H1 (cell line): ENCODE data around the gene ING4.

ENCODE experiments used
- ATF3 ChIP-seq: IDR thresholded peaks from 2 replicates; pipeline ENCODE4 v1.6.1; 2011; ENCODE audit warnings: low read depth, mild to moderate bottlenecking, low read length; ENCODE audit not compliant: insufficient read depth
- CHD7 ChIP-seq: fragments of 300-600 bp; sonication (generic); IDR thresholded peaks from 2 replicates; pipeline ENCODE4 v1.7.1; 2012; ENCODE audit warnings: low read length, moderate library complexity, mild to moderate bottlenecking, inconsistent platforms; ENCODE audit not compliant: insufficient replicate concordance
- CREB1 ChIP-seq: IDR thresholded peaks from 2 replicates; pipeline ENCODE4 v1.6.1; 2012; ENCODE audit warnings: inconsistent platforms

DNA sequence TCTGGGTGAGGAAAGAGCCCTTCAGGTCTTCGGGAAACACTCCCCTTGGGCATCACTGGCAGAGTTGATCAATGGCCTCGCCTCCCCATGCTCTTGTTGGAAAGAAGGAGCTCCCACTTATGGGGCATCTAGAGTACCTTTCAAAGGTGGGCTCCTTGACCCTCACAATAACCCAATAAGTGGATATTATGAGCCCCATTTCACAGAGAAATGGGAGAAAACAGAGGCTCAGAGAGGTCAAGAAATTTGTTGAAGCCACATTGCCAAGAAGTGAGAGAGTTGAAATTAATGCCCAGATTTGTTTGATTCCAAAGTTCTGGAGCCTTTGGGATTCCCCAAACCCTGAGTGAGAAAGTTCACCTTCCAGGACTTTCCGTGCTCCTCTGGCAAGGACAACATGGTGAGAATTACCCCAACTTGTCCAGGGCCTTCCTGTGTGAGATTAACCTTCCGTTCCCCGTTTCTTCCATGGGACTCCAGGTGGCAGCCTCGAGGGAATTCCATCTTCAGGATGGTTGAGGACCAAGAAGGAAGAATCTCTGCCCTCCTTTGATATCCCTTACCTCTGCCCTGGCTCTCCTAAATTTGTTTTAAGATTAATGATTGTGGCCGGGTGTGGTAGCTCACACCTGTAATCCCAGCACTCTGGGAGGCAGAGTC, 48.3 kb downstream of the ING4 start:
- TF ChIP-seq ATF3: no peak
- no peak for TF ChIP-seq CHD7
- TF ChIP-seq CREB1: no peak
